Peyer's patch (tissue), 4 donors: Measurements from ENCODE around the gene NKX6-2. TPM values are rescaled to one million over a fixed set of nuclear protein-coding genes. Genes with fewer than 3 reads are reported as not detected.

Source experiments
- DNase-seq, 3 donors: peaks; one replicate each; pipeline ENCODE4 v3.0.0-alpha.2; 2017 to 2019
- H3K27ac ChIP-seq, 4 donors: fragments of 200-600 bp; sonication (generic); one replicate each; pipeline ENCODE4 v1.5.1; 2016 to 2019
- H3K27me3 ChIP-seq, 2 donors: fragments of 200-600 bp; sonication (generic); one replicate each; pipeline ENCODE4 v1.5.1; 2019
- H3K36me3 ChIP-seq, 3 donors: fragments of 200-600 bp; sonication (generic); one replicate each; pipeline ENCODE4 v1.5.1; 2016 to 2019
- H3K4me1 ChIP-seq, 4 donors: fragments of 200-600 bp; sonication (generic); one replicate each; pipeline ENCODE4 v1.5.1; 2016 to 2019
- H3K4me3 ChIP-seq, 4 donors: fragments of 200-600 bp; sonication (generic); 1 replicate in 3 of 4; 2 replicates in 1 of 4; pipeline ENCODE4 v1.5.1; 2016 to 2019; ENCODE audit warnings: mild to moderate bottlenecking in 1 of 4
- H3K9me3 ChIP-seq, 4 donors: fragments of 200-600 bp; sonication (generic); one replicate each; pipeline ENCODE4 v1.5.1; 2016 to 2019; ENCODE audit warnings: mild to moderate bottlenecking in 1 of 4
- POLR2A ChIP-seq, 2 donors: fragments of 450-650 bp; IDR thresholded peaks; one replicate each; pipeline ENCODE4 v1.5.1; 2017; ENCODE audit warnings: antibody characterized with exemption in 2 of 2, mild to moderate bottlenecking in 2 of 2, moderate library complexity in 2 of 2
- total RNA-seq, 4 donors: library from RNA; depleted of rRNA; stranded (reverse); fragments of >200 nt; gene quantifications; one replicate each; pipeline ENCODE4 v1.1.0, GENCODE V29; 2016
- TF ChIP-seq, protein P1 (sequence below), 6 experiments: fragments of 450-650 bp in 4 of 6; fragments of 200-600 bp in 2 of 6; sonication (generic) in 1 of 6; IDR thresholded peaks; one replicate each; pipeline ENCODE4 v1.5.1; 2017 to 2019; ENCODE audit warnings: antibody characterized with exemption in 6 of 6, mild to moderate bottlenecking in 3 of 6, moderate library complexity in 1 of 6

The NKX6-2 gene
- total RNA-seq, 4 donors from 2014 or later: not detected

DNA sequence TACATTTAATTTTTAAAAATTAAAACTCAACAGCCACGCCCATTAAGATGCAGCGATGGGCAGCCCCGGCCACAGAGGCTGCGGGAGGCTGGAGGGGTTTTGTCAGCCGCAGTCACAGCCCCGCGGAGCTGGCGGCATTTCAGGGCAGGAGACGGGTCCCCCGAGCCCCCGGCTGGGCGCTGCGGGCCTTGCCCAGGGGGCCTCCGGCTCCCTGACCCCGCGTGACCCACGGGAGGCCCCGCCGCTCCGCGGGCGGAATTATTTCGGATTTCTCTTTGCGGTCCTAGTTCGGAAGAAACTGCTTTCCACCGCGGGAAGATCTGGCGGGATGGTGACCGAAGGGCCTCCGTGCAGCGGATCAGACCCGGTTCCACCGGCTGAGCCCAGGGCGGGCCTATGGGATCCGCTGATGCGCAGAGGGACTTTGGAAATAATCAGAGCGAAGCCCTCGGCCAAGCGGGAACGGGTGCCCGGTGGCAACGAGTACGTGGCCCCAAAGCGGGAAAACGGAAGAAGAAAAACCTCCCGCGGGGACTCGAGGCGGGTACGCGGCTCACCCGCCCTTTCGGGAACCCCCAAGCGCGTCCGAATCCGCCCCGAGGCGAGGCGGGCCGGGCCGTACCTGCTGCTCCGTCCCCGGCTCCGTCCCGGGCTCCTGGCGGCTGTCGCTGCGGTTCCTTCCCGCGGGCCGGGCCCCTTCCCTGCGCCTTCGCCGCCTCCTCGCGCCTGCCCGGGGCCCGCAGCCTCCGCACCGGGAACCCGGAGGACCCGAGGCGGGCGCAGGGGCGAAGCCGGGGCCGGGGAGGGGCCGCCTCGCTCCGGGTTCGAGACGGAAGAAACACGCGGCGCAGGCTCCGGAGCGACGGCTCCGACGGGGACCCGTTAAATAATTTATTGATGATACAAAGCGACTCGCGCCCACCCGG, 1.7 kb downstream of the NKX6-2 start:
- Histone ChIP-seq H3K27ac (no peak overlapping the region), H3K4me3 (no peak overlapping the region), H3K27me3 (peaks cover 0 to 48% of the 10 kb centered on the region in 2 donors), H3K4me1 (peaks cover 0 to 38% (median 4%) of the 10 kb centered on the region in 4 donors), H3K9me3 (no peaks in the 10 kb centered on the region), H3K36me3 (peaks cover 0 to 29% (median 0%) of the 10 kb centered on the region in 3 donors)
- TF ChIP-seq, protein P1, sequence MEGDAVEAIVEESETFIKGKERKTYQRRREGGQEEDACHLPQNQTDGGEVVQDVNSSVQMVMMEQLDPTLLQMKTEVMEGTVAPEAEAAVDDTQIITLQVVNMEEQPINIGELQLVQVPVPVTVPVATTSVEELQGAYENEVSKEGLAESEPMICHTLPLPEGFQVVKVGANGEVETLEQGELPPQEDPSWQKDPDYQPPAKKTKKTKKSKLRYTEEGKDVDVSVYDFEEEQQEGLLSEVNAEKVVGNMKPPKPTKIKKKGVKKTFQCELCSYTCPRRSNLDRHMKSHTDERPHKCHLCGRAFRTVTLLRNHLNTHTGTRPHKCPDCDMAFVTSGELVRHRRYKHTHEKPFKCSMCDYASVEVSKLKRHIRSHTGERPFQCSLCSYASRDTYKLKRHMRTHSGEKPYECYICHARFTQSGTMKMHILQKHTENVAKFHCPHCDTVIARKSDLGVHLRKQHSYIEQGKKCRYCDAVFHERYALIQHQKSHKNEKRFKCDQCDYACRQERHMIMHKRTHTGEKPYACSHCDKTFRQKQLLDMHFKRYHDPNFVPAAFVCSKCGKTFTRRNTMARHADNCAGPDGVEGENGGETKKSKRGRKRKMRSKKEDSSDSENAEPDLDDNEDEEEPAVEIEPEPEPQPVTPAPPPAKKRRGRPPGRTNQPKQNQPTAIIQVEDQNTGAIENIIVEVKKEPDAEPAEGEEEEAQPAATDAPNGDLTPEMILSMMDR (IDR thresholded peaks at IDR 0.05): no peak
- no peak for TF ChIP-seq POLR2A (IDR thresholded peaks at IDR 0.05)
- DNase-seq: no peak

DNA sequence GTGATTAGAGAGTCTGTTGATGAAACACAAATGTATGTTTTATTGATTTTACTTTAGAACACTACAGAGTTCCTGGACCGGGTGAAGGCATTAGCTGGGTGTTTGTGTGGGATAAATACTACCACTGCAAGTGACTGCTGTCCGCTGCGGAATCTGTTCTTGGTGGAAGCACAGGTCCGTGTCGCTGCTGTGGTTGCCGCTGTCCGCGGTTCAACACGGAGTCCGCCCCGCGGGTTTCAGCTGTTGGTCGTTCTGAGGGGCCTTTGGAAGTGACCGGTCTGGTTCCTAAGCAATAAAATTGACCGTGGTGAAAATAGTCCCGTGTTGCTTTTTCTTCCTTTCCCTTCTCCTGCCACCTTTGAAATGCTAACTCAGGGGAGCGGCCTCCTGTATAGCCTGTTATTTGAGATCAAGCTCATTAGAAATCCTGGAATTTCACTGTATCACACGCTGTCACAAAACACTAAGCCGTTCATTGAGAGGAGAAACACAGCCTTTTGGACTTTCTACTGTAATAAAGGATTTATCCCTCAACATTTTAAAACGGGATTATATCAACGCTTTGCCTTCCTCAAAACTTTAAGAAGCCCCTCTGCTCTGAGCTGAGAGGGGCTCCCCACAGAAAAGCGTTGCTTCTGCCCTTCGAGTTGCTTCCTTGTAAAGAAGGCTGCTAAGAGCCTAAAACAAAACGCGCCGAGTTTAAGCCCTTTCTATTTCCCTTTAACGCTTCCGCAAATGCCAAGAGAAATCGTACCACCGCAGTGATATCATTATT, 2.6 kb downstream of the NKX6-2 start:
- Histone ChIP-seq H3K36me3 (peaks cover 0 to 38% (median 0%) of the 10 kb centered on the region in 3 donors), H3K4me3 (no peak overlapping the region), H3K4me1 (peaks cover 0 to 37% (median 4%) of the 10 kb centered on the region in 4 donors), H3K27ac (no peak overlapping the region), H3K9me3 (no peaks in the 10 kb centered on the region), H3K27me3 (peaks cover 0 to 41% of the 10 kb centered on the region in 2 donors)
- TF ChIP-seq, protein P1 (IDR thresholded peaks at IDR 0.05): no peak
- no peak for TF ChIP-seq POLR2A (IDR thresholded peaks at IDR 0.05)
- no peak for DNase-seq

DNA sequence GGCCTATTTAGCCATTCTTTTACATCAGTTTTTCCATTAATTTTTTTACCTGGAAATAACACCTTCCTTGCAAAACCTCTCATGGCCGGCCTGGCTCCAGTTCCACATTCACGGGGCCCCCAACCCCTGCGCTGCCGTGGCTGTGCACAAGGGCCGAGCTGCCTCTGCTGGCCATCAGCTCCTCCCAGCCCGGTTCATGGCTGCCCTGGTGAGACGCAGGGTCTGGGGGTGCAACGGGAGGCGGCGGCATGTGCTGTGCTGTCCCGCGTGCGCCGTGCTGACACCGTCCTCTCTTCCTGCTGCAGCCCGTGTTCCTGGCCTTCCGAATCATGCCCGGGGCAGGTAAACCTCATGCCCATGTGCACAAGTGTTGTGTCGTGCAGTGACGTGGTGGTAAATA, 4.4 kb downstream of the NKX6-2 start:
- DNase-seq: no peak

DNA sequence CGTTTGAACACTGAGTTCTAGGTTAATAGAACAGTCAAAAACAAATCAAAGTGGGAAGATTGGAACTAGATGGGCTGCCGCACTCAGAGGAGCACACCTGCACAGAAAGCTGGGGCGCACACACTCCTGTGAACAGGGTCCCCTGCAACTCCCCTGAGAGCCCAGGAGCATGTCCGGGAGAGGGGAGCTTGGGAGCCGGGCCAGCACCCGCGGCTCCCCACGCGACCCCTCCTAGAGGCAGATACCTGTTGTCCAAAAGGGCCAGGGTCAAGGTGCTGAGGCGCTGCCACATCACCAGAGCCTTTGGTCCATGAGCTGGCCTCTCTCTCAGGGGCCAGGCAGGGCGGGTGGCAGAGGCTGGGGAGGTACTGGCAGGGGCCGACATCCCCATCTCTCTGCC, 5.6 kb downstream of the NKX6-2 start:
- Histone ChIP-seq H3K9me3 (no peaks in the 10 kb centered on the region), H3K27ac (no peak overlapping the region), H3K4me3 (no peak overlapping the region), H3K36me3 (peaks cover 0 to 43% (median 0%) of the 10 kb centered on the region in 3 donors), H3K27me3 (peaks cover 0 to 16% of the 10 kb centered on the region in 2 donors), H3K4me1 (peaks cover 0 to 10% (median 0%) of the 10 kb centered on the region in 4 donors)
- DNase-seq: no peak
- TF ChIP-seq, protein P1 (IDR thresholded peaks at IDR 0.05): no peak
- no peak for TF ChIP-seq POLR2A (IDR thresholded peaks at IDR 0.05)

More for the DNA sequence above, 4.4 kb downstream of the NKX6-2 start:
- Histone ChIP-seq H3K27ac (no peak overlapping the region), H3K4me3 (no peak overlapping the region), H3K27me3 (peaks cover 0 to 23% of the 10 kb centered on the region in 2 donors), H3K4me1 (peaks cover 0 to 19% (median 0%) of the 10 kb centered on the region in 4 donors), H3K36me3 (peaks cover 0 to 43% (median 0%) of the 10 kb centered on the region in 3 donors), H3K9me3 (no peaks in the 10 kb centered on the region)
- TF ChIP-seq, protein P1 (IDR thresholded peaks at IDR 0.05): no peak
- no peak for TF ChIP-seq POLR2A (IDR thresholded peaks at IDR 0.05)

DNA sequence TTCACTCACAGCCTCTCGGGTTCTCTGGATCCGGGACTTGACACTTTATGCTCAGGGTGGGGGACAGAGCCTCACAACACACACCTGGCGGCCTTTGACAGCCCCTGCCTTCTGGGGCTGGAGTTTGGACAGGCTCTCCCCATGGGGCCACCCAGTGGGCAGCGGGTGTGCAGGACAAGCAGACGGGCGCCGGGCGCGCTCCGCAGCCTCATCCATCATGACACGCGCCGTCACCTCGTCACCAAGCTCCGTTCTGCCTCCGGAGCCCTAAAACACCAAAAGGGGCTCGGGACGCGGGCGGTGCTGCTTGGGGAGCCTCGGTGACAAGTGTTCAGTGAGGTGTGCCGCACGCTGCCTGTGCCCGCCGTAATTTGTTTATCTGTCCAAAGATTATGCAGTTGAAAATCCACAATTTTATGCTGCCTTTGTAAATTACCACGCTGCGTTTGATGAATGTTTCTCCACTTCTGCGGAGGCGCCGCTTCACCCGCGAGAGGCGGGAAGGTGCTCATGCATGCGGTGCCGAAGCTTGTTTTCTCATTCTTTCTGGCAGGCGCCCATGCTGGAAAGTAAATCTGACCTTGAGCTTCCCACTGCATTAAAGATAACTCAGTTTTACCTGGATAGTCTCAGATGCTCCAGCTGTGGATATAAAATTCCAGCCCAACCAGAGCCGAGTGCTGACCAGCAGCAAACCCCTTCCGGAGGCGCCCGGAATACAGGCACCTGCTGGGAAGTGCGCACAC, 6.2 kb downstream of the NKX6-2 start:
- Histone ChIP-seq H3K36me3 (peaks cover 0 to 43% (median 0%) of the 10 kb centered on the region in 3 donors), H3K27ac (no peak overlapping the region), H3K9me3 (no peaks in the 10 kb centered on the region), H3K27me3 (peaks cover 0 to 9% of the 10 kb centered on the region in 2 donors), H3K4me3 (no peak overlapping the region), H3K4me1 (peaks cover 0 to 4% (median 0%) of the 10 kb centered on the region in 4 donors)
- TF ChIP-seq, protein P1 (IDR thresholded peaks at IDR 0.05): no peak
- DNase-seq: no peak
